ENCODE measurements around the gene PRR7.

The PRR7 gene

GRCh38 chr5:177469750-177470525, 23.3 kb downstream of the PRR7 start:
- DNase-seq (ENCODE audit: low spot score) = no peak

- no peak for DNase-seq (ENCODE audit: low spot score)
Measured at GRCh38 chr5:177470759-177471536, 24.3 kb downstream of the PRR7 start.

GRCh38 chr5:177471610-177472356, 25.2 kb downstream of the PRR7 start:
- DNase-seq (ENCODE audit: low spot score) = no peak

DNA sequence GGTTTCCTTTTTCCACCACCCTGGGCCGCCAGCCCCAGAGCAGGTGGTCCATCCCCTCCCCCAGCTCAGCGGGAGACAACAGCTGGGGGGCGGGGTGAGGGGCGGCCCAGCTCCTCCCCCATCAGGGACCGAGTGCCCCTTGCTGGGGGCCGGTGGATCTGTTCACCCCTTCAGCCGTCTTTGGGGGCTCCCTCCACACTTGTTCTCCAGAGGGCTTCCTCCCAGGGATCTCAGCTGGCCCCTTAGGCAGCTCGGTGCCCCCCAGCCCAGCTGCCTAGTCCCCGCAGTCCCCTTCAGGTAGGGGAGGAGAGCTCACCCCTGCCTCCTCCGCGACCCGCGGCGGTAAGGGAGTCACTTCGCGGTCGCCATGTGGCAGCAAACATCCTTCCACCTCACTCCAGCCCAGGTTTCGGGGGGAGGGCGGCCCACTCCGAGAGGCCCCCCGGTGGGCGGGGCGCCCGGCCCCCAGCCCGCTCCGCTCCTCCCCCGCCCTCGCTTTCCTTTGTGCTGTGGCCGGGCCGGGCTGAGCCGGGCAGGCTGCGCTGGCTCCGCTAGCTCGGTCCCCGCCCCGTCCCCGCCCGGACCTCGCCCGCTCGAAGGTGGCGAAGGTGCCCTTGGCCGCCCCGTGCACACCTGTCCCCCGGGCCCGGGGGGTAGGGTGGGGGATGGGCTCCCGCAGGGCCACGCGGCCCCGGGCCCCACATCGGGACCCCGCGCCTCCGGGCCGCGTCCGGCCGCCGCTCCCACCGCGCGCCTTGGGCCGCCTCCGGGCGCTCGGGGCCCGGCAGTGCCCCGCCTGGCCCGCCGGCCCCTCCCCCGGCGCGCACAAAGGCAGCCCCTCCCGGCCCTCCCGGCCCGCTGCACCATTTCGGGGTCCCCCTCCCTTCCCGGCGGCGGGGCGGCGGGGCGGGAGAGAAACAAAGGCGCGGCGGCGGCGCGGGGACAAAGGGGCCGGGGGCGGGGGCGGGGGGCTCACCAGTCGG, 26.1 kb downstream of the PRR7 start:
- DNase-seq (ENCODE audit: low spot score) = peak; percentile 82

DNA sequence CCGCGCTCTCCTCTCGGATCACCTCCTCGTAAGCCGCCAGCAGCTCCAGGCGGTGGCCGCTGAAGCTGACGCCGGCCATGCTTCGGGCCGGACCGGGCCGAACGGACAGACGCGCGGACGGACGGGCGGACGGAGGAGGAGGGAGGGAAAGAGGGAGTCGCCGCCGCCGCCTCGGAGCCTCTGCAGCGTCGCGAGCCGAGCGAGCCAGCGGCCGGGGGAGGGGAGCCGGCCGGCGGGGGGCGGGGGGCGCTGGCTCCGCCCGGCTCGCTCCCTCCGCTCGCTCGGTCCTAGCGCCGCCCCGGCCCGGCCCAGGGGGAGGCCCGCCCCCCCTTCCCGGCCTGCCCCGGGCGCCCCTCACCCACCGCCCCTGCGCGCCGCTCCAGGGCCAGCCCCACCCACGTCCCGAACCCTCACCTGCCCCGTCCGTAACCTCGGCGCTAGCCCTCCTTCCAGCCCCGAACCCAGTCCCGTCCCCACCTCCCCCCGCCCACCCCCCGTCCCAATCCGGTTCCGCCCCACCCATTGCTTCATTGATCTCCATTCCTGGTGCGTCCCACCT, 26.9 kb downstream of the PRR7 start, which contains the start of gene DBN1:
Gene DBN1, minus strand, starts transcription at position 192 of the 559 bp plus-strand sequence. Its CDS starts 113 bp downstream, at position 79.
- peak; percentile 82 for DNase-seq (ENCODE audit: low spot score)

DNA sequence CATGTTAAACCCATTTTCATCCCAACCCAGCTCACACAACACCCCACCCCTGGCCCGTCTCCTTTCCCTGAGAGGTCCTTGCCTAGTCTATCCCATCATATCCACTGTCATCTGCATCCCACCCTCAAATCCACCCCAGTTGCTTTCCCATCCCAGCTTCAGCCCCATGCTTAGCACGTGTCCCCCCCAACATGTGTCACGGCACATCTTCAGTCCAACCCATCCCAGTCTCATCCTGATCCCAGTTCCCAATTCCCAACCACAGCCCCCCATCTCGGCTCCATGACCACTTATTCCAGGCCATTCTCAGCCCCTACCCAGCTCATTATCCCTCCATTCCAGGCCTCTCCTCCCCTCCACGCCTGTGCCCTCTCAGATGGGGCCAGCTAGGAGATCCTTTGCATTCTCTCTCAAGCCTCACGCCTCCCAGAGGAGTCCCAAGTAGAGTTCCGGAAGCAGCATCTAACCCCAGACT, 27.4 kb downstream of the PRR7 start:
- DNase-seq (ENCODE audit: low spot score) = no peak

- DNase-seq (ENCODE audit: low spot score) = no peak
Measured at GRCh38 chr5:177474846-177475562, 28.4 kb downstream of the PRR7 start.

GRCh38 chr5:177475563-177476427, 29.2 kb downstream of the PRR7 start:
- no peak for DNase-seq (ENCODE audit: low spot score)

GRCh38 chr5:177476531-177477233, 30.1 kb downstream of the PRR7 start:
- DNase-seq (ENCODE audit: low spot score) = no peak

GRCh38 chr5:177477701-177478477, 31.3 kb downstream of the PRR7 start:
- DNase-seq (ENCODE audit: low spot score) = no peak

DNA sequence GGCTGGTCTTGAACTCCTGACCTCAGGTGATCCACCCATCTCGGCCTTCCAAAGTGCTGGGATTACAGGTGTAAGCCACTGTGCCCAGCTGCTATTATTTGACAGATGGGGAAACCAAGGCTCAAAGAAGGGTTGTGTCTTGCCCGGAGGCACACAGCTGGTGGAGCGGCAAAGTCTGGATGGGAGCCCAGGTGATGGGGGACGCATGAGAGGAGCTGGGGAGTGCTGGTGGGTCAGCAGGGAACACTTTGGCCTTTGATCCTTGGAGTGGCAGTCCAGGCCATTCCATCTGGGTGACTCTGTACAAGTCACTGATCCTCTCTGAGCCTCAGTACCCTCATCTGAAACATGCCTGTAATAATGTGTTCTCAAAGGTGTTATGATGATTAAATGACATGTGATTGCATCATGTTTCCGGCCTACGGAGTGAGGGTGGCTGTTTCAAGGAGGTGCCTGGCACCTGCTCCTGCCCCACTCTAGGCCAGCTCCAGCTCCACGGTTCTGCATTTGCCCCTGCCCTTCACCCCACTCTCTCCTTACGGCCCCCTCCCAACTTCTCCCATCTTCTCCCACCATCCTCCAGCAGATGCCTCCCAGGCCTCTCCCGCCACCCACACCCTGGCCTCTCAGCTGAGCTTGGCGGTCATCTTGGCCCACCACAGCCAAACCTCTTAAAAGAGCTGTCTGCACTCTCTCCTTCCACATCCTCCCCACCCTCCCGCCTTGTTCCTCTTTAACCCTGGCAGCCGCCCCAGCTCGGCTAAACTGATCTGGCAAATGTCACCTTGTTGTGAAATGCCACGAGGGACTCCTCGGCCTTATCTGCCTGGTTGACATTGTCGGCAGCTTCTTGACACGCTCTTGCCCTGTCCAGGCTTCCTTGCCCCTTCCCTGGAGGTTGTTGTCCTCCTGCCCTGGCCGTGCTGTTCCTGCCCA, 32.4 kb downstream of the PRR7 start:
- no peak for DNase-seq (ENCODE audit: low spot score)

DNA sequence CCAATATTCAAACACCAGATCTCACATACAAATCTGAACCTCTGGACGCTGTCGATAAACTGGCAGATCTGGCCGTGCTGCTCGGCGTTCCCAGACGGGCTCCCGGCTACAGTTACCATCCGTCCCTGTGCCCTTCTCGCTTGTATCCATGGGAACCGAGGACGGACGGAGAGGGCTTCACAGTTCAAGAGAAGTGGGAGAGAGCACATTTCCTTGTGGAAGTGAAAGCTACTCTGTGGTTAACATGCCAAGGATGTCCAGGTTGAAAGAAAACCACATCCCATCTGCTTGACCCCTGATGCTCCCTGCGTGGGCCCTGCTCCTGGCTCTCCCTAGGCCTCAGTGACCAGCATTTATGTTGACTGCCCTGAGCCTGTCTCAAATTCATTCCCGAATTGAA, 33.2 kb downstream of the PRR7 start:
- no peak for DNase-seq (ENCODE audit: low spot score)

DNA sequence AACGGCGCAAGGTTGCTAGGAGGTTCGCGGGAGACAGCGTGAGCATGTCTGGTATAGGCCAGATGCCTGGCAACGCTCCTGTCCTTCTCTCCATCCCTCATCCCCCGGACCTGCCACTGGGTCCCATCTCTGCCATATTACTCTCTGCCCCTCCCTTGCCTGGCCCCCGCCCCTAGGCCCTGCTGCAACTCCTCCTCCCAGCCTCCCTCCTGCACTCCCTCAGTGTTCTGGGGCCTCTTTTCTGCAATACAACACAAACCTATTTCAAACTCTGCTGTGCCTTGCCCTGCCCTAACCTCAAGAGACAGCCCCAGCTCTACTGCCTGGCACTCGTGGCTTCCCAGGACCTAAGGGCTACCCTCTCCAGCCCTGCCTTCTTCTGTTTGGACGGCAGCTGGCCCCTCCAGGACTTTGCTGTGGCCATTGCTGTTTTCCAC, 35.8 kb downstream of the PRR7 start:
- no peak for DNase-seq (ENCODE audit: low spot score)

GRCh38 chr5:177483042-177483441, 36.4 kb downstream of the PRR7 start:
- DNase-seq (ENCODE audit: low spot score) = no peak

DNA sequence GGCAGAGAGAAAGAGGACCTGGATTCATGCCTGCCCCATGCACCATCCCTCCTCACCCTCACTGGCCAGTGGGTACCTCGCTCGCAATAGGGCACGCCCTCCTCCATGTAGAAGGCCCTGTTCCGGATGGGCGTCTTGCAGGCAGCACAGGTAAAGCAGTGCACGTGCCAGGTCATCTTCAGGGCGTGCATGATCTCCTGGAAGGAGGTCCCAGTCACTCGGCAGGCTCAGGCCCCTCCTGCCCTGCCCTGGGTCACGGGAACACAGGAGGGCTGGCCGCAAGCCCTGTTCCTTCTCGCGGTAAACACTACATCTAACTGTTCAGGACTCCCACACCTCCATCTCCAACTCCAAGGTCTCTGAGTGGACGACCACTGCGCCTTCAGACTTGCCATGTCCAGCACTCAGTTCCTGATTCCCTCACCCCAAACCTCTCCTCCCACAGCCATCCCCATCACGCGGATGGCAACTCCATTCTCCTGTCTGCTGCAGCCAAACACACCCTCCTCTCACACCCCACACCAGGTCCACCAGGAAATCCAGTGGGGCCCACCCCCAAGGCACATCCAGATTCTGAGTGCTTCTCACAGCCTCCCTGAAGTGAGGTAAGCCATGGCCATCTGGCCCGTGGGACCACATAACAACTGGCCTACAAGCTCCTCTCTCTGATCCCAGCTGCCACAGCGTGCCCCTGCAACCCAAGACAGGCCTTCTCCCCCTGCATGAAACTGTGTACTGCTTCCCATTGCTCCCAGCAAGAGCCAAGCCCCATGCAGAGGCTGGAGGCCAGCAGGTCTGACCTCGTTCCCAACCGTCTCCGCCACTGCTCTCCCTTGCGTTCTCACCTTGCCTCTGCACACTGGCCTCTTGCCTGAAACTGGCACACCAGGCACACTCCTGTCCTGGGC, 37.6 kb downstream of the PRR7 start:
- no peak for DNase-seq (ENCODE audit: low spot score)

All from left forelimb (tissue), 1 donor.